Parathyroid adenoma (tissue), 2 donors: Measurements from ENCODE around the gene CHIT1.

Source experiments
- H2AFZ ChIP-seq: fragments of 300-600 bp; sonication (generic); one replicate; pipeline ENCODE4 v1.7.0; 2017; ENCODE audit warnings: antibody characterized with exemption, mild to moderate bottlenecking
- H3K27ac ChIP-seq: fragments of 300-600 bp; sonication (generic); one replicate; pipeline ENCODE4 v1.7.0; 2017
- H3K27me3 ChIP-seq: fragments of 300-600 bp; sonication (generic); one replicate; pipeline ENCODE4 v1.7.0; 2017; ENCODE audit warnings: low read length; ENCODE audit not compliant: control insufficient read depth, insufficient read depth
- H3K36me3 ChIP-seq: fragments of 300-600 bp; sonication (generic); one replicate; pipeline ENCODE4 v1.7.0; 2017; ENCODE audit warnings: low read length; ENCODE audit not compliant: control insufficient read depth, insufficient read depth
- H3K4me1 ChIP-seq: fragments of 300-600 bp; sonication (generic); one replicate; pipeline ENCODE4 v1.7.0; 2017; ENCODE audit warnings: control low read depth
- H3K4me2 ChIP-seq: fragments of 300-600 bp; sonication (generic); one replicate; pipeline ENCODE4 v1.7.0; 2017; ENCODE audit warnings: low read length
- H3K4me3 ChIP-seq: fragments of 300-600 bp; sonication (generic); one replicate; pipeline ENCODE4 v1.7.0; 2017; ENCODE audit warnings: low read depth, low read length
- H3K79me2 ChIP-seq: fragments of 300-600 bp; sonication (generic); one replicate; pipeline ENCODE4 v1.7.0; 2017; ENCODE audit warnings: control low read depth
- H3K9ac ChIP-seq: fragments of 300-600 bp; sonication (generic); one replicate; pipeline ENCODE4 v1.7.0; 2017; ENCODE audit warnings: mild to moderate bottlenecking
- H3K9me3 ChIP-seq: fragments of 300-600 bp; sonication (generic); one replicate; pipeline ENCODE4 v1.7.0; 2017; ENCODE audit warnings: low read length; ENCODE audit not compliant: control insufficient read depth
- CTCF ChIP-seq: fragments of 300-600 bp; sonication (generic); IDR thresholded peaks from one replicate; pipeline ENCODE4 v1.7.0; 2017; ENCODE audit warnings: antibody characterized with exemption, mild to moderate bottlenecking
- donor health status: primary hyperparathyroidism.

The CHIT1 gene

GRCh38 chr1:203187304-203187685 is 42.2 kb downstream of the CHIT1 start:
- Histone ChIP-seq H3K4me1 (no peaks in the 10 kb centered on the region), H3K4me2 (no peak overlapping the region), H3K4me3 (no peak overlapping the region), H3K9ac (no peak overlapping the region), H2AFZ (no peak overlapping the region), H3K36me3 (no peaks in the 10 kb centered on the region), H3K27ac (no peak overlapping the region), H3K9me3 (no peaks in the 10 kb centered on the region), H3K79me2 (no peaks in the 10 kb centered on the region), H3K27me3 (no peaks in the 10 kb centered on the region)
- TF ChIP-seq CTCF, result no peak

- H3K9me3 ChIP-seq, result no peaks in the 10 kb centered on the region
- no peaks in the 10 kb centered on the region for H3K79me2 ChIP-seq
- no peak within 1 kb of the TSS for H3K4me3 ChIP-seq
- no peak within 1 kb of the TSS for H3K27ac ChIP-seq
- no peak within 1 kb of the TSS for H3K4me2 ChIP-seq
- no peaks in the 10 kb centered on the region for H3K27me3 ChIP-seq
- H3K9ac ChIP-seq, result no peak within 1 kb of the TSS
- H3K4me1 ChIP-seq, result no peaks in the 10 kb centered on the region
- no peak for TF ChIP-seq CTCF
- no peaks in the 10 kb centered on the region for H3K36me3 ChIP-seq
- no peak within 1 kb of the TSS for H2AFZ ChIP-seq
These were observed 42.8 kb downstream of the CHIT1 start, which contains the start of gene CHI3L1 for GRCh38 chr1:203186446-203187303. CHI3L1 (minus strand) TSS chr1:203186704; CDS start chr1:203186623, 81 bp downstream.

- Histone ChIP-seq H3K9me3 (no peaks in the 10 kb centered on the region), H3K9ac (no peak overlapping the region), H3K27me3 (no peaks in the 10 kb centered on the region), H2AFZ (no peak overlapping the region), H3K4me3 (no peak overlapping the region), H3K4me2 (no peak overlapping the region), H3K36me3 (no peaks in the 10 kb centered on the region), H3K79me2 (no peaks in the 10 kb centered on the region), H3K4me1 (no peaks in the 10 kb centered on the region), H3K27ac (no peak overlapping the region)
- TF ChIP-seq CTCF, result no peak
These were observed 43.4 kb downstream of the CHIT1 start for GRCh38 chr1:203186091-203186445.

- Histone ChIP-seq H3K9me3 (no peaks in the 10 kb centered on the region), H3K27me3 (no peaks in the 10 kb centered on the region), H3K36me3 (no peaks in the 10 kb centered on the region), H3K4me1 (no peaks in the 10 kb centered on the region), H3K4me2 (no peak overlapping the region), H3K79me2 (no peaks in the 10 kb centered on the region), H3K9ac (no peak overlapping the region), H3K27ac (no peak overlapping the region), H3K4me3 (no peak overlapping the region), H2AFZ (no peak overlapping the region)
- TF ChIP-seq CTCF, result no peak
These were observed 43.9 kb downstream of the CHIT1 start for GRCh38 chr1:203185585-203185984.

- Histone ChIP-seq H2AFZ (no peak overlapping the region), H3K4me1 (no peaks in the 10 kb centered on the region), H3K4me2 (no peak overlapping the region), H3K27me3 (no peaks in the 10 kb centered on the region), H3K79me2 (no peaks in the 10 kb centered on the region), H3K36me3 (no peaks in the 10 kb centered on the region), H3K27ac (no peak overlapping the region), H3K9me3 (no peaks in the 10 kb centered on the region), H3K4me3 (no peak overlapping the region), H3K9ac (no peak overlapping the region)
- TF ChIP-seq CTCF, result no peak
These were observed 44.4 kb downstream of the CHIT1 start for GRCh38 chr1:203185061-203185461.
